ENCODE results near the gene ATXN2. TPM values are rescaled to one million over a fixed set of nuclear protein-coding genes. Genes with fewer than 3 reads are reported as not detected.

ATXN2 gene
- total RNA-seq, 2 experiments from 2014 or later, result 36.1 to 81.4 TPM

DNA sequence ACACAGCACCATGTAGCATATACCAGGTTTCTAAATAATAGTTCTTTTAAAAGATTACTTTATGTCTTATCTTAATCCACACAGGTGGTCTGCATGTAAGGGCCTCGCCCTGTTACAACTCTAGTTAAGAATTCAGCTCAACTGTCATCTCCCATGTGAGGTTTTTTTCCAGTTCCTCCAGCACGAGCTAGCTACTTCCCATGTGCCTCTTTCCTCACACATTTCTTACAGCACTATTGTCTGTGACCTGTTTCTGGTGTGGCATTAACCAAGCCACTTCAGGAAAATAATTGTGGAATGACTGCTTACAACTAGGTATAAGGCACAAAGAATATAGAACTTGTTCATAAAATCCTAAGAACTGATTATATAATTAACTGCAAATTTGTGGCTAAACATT lies 127.9 kb downstream of the ATXN2 start:
- Histone ChIP-seq H3K9me3 (ENCODE audit: low read length) (no peaks in the 10 kb centered on the region), H3K79me2 (ENCODE audit: insufficient read depth, low read depth, low read length) (no peaks in the 10 kb centered on the region), H3K4me2 (ENCODE audit: low read length) (no peak overlapping the region), H3K9me2 (ENCODE audit: insufficient read depth, low read length) (no peaks in the 10 kb centered on the region), H3K4me3 (ENCODE audit: low read depth, low read length, poor library complexity, severe bottlenecking) (no peak overlapping the region), H4K20me1 (ENCODE audit: insufficient read depth, low read length) (no peaks in the 10 kb centered on the region), H2AFZ (ENCODE audit: low read length) (no peak overlapping the region), H3K36me3 (ENCODE audit: insufficient read depth, low read length) (peaks cover 82% of the 10 kb centered on the region), H3K4me1 (ENCODE audit: insufficient read depth, low read length, poor library complexity, severe bottlenecking) (no peaks in the 10 kb centered on the region), H3K27ac (ENCODE audit: low read depth, low read length, poor library complexity, severe bottlenecking) (no peak overlapping the region)
- BruUV-seq (replicated peaks), result no TSS peak
- no peak for DNase-seq (ENCODE audit: low spot score)
- ChIA-PET POLR2A (interaction anchor here (0.7 to 1.2 kb wide), 3 partner anchors 13 to 133 kb away, joined by 3 to 5 read pairs (median 3); no protein-coding TSS in a partner anchor), CTCF (ENCODE audit: unreplicated experiment) (no interaction called here)
- intact Hi-C loops (cut with micrococcal nuclease; ENCODE audit: unreplicated experiment), result no loop called here
- TF ChIP-seq CTCF (conservative IDR thresholded peaks at IDR 0.05; ENCODE audit: low read length) (no peak), EZH2phosphoT487 (IDR thresholded peaks at IDR 0.05; ENCODE audit: borderline replicate concordance, low read depth, low read length) (no peak)

GRCh38 chr12:111469401-111469800 lies 129.7 kb downstream of the ATXN2 start:
- CTCF ChIA-PET (ENCODE audit: unreplicated experiment), result no interaction called here
- no peak for TF ChIP-seq CTCF (conservative IDR thresholded peaks at IDR 0.05; ENCODE audit: low read length)
- H3K9me3 ChIP-seq (ENCODE audit: low read length), result 0 out of 2 replicates have a peak, but pooled peaks cover 9% of the 10 kb centered on the region
- H4K20me1 ChIP-seq (ENCODE audit: insufficient read depth, low read length), result no peaks in the 10 kb centered on the region
- no peak overlapping the region for H3K4me3 ChIP-seq (ENCODE audit: low read depth, low read length, poor library complexity, severe bottlenecking)
- no TSS peak for BruUV-seq (replicated peaks)
- POLR2A ChIA-PET, result no interaction called here
- H3K36me3 ChIP-seq (ENCODE audit: insufficient read depth, low read length), result peaks cover 84% of the 10 kb centered on the region
- DNase-seq (ENCODE audit: low spot score), result no peak
- intact Hi-C loops (cut with micrococcal nuclease; ENCODE audit: unreplicated experiment), result no loop called here
- H3K27ac ChIP-seq (ENCODE audit: low read depth, low read length, poor library complexity, severe bottlenecking), result no peak overlapping the region
- H3K9me2 ChIP-seq (ENCODE audit: insufficient read depth, low read length), result no peaks in the 10 kb centered on the region
- no peak overlapping the region for H3K4me2 ChIP-seq (ENCODE audit: low read length)
- no peaks in the 10 kb centered on the region for H3K79me2 ChIP-seq (ENCODE audit: insufficient read depth, low read depth, low read length)
- no peak overlapping the region for H2AFZ ChIP-seq (ENCODE audit: low read length)
- no peaks in the 10 kb centered on the region for H3K4me1 ChIP-seq (ENCODE audit: insufficient read depth, low read length, poor library complexity, severe bottlenecking)

GRCh38 chr12:111467857-111468241 lies 131.3 kb downstream of the ATXN2 start:
- Histone ChIP-seq H3K4me2 (ENCODE audit: low read length) (no peak overlapping the region), H3K4me1 (ENCODE audit: insufficient read depth, low read length, poor library complexity, severe bottlenecking) (peaks cover 10% of the 10 kb centered on the region), H3K79me2 (ENCODE audit: insufficient read depth, low read depth, low read length) (no peaks in the 10 kb centered on the region), H3K9me2 (ENCODE audit: insufficient read depth, low read length) (no peaks in the 10 kb centered on the region), H3K4me3 (ENCODE audit: low read depth, low read length, poor library complexity, severe bottlenecking) (no peak overlapping the region), H4K20me1 (ENCODE audit: insufficient read depth, low read length) (no peaks in the 10 kb centered on the region), H3K36me3 (ENCODE audit: insufficient read depth, low read length) (peaks cover 85% of the 10 kb centered on the region), H3K9me3 (ENCODE audit: low read length) (0 out of 2 replicates have a peak, but pooled peaks cover 9% of the 10 kb centered on the region), H2AFZ (ENCODE audit: low read length) (no peak overlapping the region), H3K27ac (ENCODE audit: low read depth, low read length, poor library complexity, severe bottlenecking) (no peak overlapping the region)
- no peak for TF ChIP-seq CTCF (conservative IDR thresholded peaks at IDR 0.05; ENCODE audit: low read length)
- no peak for TF ChIP-seq EZH2phosphoT487 (IDR thresholded peaks at IDR 0.05; ENCODE audit: borderline replicate concordance, low read depth, low read length)
- no peak for DNase-seq (ENCODE audit: low spot score)
- intact Hi-C loops (cut with micrococcal nuclease; ENCODE audit: unreplicated experiment), result no loop called here
- ChIA-PET POLR2A (interaction anchor here (0.7 kb wide), 1 partner anchor 18 kb away, joined by 4 read pairs; no protein-coding TSS in a partner anchor), CTCF (ENCODE audit: unreplicated experiment) (no interaction called here)
- BruUV-seq (replicated peaks), result no TSS peak
